Measurements from ENCODE around the gene CHD2.

CHD2 gene

DNA sequence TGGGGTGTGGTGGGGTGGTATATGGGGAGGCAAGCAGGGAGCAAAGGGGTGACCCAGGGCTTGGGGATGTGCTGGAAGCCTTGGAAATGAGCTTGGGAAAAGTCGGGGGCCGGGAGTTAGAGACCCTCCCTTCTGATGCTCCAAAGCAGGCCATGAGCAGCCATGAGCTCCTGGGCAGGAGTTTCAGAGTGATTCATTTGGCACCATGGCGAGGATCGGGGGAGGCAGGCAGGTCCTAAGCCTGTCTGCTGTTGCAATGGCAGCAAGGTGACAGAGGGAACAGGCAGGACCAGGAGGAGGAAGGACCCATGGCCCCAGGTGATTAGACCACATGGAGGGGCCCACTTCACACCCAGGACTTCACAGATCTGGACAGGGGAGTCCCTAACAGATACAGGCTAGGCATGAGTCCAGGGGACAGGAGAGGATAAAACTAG is 167.5 kb downstream of the CHD2 start:
- no peak for DNase-seq (ENCODE audit: low spot score)

DNA sequence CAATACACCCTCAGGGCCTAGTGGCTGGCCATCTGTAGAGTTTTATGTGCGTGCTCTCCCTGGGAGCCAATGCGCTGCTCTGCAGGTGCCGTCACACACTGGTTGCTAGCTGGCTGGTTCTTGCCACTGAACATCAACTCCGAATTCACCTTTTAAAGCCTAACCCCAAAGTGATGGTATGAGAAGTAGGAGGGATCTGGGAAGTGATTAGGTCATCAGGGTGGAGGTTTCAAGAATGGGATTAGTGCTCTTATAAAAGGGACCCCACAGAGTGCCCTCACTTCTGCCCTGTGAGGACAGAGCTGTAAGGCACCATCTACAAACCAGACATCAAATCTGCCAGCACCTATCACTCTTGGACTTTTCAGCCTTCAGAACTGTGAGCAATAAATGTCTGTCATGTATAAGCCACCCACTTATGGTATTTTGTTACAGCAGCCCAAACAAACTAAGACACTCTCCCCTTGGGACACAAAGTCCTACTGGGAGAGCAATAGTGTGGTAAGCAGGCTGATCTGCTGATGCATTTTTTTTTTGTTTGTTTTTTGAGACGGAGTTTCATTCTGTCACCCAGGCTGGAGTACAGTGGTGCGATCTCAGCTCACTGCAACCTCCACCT is 168.6 kb downstream of the CHD2 start:
- no peak for DNase-seq (ENCODE audit: low spot score)

DNA sequence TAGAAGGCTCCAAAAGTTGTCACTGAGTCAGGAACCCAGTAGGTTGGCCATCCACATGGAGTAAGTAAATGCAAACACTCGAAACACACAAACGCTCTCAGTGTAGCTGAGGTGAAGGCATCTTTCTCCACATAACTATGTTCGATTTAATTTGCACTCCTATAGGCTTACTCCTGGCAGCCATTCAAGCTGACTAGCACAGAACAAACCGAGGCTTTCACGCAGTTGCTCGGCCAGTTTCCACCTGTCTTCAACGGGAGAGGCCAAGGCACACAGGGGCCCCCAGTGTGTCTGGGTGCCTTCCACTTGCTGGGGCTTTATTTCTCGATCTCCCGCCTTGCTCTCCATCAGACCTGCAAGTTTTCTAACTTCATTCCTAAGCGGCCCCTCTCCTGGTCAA is 170.0 kb downstream of the CHD2 start:
- DNase-seq (ENCODE audit: low spot score) = no peak

DNA sequence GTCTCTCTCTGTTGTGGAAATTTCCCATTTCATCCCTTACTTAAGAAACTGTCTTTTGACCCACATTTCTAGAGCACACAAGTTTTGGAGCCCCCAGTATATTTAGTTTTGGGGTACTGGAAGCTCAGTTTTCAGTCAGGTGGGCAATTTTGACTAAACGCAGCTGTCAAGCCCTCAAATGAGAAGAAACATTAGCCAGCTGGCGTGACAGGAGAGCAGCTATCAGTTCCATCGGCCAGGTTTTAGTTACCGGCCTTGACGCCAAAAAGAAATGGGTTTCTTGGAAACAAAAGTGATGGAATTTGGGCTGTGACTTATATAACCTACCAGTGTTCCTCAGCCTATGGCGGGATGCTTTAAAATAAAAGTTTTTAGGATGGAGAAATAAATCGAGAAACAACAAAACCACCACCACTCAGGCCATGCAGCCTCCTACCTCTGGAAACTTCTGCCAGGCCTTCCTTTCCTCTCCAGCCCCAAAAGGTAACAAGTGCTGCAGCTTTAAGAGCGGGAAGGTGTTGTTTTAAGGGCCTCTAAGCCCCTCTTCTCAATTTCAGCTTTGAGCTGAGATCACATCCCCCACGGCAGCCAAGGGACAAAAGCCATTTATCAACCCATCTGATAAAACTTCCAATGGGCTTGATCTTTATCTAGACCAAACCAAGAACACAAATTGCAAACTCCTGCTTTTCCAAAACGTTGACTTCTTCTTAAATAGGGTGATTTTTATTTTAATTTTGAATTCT is 170.6 kb downstream of the CHD2 start:
- no peak for DNase-seq (ENCODE audit: low spot score)

DNA sequence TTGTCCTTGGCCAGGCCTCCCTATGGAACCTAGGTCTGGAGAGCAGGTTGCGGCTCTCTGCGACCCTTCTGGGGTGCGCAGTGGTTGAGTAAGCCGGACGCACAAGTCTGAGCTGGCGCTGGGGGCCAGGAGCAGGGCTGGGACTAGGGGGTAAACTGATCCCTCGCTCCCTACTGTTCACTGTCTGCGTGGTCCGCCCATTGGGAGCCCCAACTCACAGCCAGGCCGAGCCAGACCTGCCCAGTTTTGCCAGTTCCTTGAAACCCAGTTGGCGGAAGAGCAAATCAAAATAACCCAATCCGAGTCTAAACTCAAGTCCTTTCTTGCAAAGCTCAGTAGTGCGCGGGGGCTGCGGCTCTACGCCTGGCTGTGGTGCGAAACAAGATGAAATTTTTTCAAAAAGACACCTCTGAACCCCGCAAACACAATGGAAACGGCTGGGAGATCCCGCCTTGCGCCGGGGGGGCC is 171.4 kb downstream of the CHD2 start:
- DNase-seq (ENCODE audit: low spot score) = no peak

DNA sequence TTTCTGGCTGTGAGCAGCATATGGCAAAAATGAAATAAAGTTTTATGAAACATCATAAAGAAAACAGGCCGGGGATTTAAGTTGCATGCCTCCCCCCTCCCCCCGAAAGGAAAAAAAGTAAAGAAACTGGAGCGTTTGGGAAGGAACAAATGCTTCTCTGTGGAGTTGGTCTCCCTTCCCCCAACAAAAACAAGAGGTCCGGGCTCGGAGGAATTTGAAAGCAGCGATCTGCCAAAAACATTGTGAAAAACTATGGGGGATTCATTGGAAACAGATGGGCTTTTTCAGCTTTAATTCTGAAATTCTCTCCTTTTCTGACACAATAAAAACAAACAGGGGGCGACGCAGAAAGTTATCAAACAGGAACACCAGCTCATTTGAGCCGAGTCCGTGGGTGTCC is 171.9 kb downstream of the CHD2 start:
- DNase-seq (ENCODE audit: low spot score) = no peak

DNA sequence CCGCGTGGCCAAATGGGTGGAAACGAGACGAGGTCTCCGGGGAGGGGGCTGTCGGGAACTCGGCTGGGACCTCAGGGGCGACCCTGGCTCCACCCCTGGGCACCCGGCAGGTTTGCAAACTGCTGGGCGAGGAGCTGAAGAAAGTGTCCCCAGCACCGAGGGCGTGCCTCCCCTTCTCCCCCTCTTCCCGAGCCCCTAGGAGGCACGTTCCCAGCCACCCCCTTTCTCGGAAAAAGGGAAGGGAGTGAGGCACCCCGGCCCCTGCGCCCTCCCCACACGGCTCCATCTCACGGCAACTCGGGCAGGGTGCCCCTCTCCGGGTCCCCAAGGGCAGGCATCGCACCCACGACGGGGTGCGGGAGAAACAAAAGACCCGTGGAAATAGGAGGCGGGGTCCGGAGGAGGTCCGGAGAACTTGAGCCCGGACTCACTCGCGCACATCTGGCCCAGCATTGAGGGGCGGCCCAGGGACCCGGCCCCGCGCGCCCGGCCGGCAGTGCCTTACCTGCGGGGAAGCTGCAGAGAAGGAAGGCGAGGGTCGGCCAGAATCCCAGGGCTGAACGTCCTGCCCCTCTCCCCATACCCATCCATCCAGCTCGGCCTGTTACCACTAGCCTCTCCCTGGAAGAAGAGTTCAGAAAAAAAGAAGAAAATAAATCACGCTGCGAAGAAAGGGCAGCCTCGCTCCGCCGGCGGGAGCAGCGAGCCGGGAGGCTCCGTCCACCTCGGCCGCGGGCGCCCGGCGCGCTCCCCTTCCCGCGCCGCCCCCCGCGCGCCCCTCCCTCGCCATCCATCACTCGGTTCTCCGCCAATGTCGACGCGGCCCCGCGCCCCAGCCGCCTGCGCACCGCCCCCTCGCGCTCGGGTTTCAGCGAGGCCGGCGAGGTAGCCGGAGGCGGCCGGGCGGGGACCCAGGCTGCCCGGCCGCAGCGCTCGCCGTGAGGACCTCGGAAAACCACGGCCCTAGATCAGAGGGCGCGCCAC is 172.6 kb downstream of the CHD2 start:
- DNase-seq (ENCODE audit: low spot score) = peak; percentile 94

DNA sequence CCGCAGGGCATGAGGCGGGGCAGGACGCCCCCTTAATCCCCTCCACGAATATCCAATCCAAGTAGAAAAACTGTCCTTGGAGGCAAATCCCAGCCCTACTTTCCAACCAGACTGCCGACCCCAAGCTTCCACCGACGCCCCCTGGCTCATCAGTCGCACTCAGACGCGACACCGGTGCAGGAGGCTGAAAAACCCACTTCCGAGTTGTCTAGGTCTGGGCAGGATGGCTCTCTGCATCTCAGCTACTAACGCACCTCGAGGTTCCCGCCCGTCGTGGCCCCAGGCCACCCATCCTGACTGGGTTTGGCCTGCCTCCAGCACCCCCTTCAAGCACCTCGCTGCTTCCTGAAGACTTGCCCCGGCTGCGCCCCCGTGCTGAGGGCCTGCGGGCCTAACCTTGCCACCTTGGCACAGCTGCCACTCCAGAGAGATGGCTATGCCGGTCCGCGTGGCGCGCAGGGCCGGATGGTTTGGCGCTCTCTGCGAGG is 173.4 kb downstream of the CHD2 start:
- no peak for DNase-seq (ENCODE audit: low spot score)

DNA sequence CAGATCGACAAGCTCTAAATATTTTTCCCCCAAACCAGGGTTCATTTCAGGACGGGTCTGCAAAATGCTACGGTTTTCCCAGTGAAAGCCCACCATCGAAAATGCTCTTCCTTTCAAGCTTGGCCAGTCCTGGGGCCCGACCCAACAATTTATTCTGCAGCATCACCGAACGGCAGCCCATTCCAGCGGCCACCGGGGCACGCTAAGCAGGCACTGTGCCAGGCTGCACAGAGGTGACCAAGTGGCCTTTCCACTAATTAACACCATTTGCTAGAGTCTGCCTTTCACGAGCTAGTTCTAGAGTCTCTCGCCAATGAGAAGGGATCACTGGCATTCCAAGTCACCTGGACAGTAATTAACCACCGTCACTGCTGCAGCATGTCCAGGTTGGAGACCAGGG is 174.5 kb downstream of the CHD2 start:
- DNase-seq (ENCODE audit: low spot score) = no peak

DNA sequence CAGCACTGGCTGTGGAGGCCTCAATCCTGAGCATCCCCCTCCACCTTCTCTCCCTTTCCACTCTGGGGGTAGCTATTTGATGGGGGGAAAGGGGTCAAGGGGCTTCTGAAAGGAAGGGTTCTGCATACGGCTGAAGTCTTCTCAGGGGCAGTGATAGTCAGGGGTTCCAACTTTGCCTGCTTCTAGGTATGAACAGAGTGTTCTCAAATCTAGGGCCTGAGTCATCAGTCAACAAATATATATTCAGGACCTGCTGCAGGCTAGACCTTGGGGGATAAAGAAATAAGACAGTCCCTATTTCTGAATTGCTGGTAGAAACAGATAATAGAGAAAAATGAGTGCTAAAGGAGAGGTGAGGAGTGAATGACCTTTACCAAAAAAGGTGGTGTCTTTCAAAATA is 176.1 kb downstream of the CHD2 start:
- no peak for DNase-seq (ENCODE audit: low spot score)

DNA sequence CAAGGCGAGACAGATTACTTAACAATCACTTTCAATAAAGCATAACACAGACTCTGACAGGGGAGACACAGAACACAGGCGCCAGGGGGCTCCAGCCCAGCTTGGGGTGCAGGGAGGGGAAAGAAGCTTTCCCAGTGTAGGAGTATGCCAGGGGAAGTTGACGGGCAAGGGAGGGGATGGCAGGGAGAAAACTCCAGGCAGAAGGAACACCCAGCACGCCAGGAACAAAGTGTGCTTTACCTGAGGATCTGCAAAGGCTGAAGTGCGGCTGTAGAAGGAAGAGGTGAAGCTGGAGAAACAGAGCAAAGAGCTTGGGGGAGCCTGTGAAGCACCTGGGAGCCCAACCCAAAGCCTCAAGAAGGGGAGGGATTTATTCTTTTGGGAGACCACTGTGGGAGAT is 176.8 kb downstream of the CHD2 start:
- no peak for DNase-seq (ENCODE audit: low spot score)
